ENCODE data around the gene MSANTD1. TPM values are rescaled to one million over a fixed set of nuclear protein-coding genes. Genes with fewer than 3 reads are reported as not detected.

Gene MSANTD1
- total RNA-seq, 2 donors from 2014 or later: 1.00 to 2.5 TPM

DNA sequence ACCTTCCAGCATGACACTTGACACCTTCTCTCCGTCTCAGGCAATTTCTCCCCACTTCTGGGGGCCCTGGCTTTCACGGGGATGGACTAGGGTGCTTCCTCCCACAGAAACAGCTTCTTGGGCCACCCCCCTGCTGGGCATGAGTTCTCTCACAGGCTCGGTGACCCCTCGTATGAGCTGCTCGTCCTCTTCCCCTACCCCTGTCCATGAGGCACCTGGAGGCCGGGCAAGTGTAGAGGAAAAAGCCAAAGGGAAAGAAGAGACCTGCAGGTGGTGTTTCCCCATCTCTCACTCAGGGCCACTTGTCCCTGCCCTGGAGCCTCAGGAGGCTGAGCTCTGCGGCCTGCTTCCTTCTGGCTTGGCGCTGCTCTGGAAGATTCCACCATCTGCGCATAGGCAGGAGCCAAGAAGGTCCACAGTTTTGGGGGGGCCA is 41.9 kb downstream of the MSANTD1 start:
- Mint-ChIP-seq H3K27ac (no peak overlapping the region), H3K4me1 (peaks cover 23% of the 10 kb centered on the region), H3K9me3 (no peaks in the 10 kb centered on the region), H3K4me3 (peak overlapping the region; percentile 70), H3K27me3 (ENCODE audit: insufficient read depth) (peaks cover 15% of the 10 kb centered on the region), H3K36me3 (ENCODE audit: low read depth) (peaks cover 4% of the 10 kb centered on the region)
- Histone ChIP-seq H3K4me3 (ENCODE audit: low read length) (no peak overlapping the region), H3K9me3 (ENCODE audit: control insufficient read depth, low read length) (no peaks in the 10 kb centered on the region), H3K4me1 (ENCODE audit: control insufficient read depth, insufficient read depth, low read length) (peaks cover 8% of the 10 kb centered on the region), H3K27ac (ENCODE audit: low read depth, low read length) (no peak overlapping the region), H3K27me3 (ENCODE audit: control insufficient read depth, insufficient read depth, low read length, poor library complexity, severe bottlenecking) (peaks cover 12% of the 10 kb centered on the region), H3K36me3 (ENCODE audit: control insufficient read depth, insufficient read depth, low read length) (no peaks in the 10 kb centered on the region), H3K9ac (ENCODE audit: extremely low read depth, low read length, poor library complexity, severe bottlenecking) (no peak overlapping the region)
- TF ChIP-seq, protein P1, sequence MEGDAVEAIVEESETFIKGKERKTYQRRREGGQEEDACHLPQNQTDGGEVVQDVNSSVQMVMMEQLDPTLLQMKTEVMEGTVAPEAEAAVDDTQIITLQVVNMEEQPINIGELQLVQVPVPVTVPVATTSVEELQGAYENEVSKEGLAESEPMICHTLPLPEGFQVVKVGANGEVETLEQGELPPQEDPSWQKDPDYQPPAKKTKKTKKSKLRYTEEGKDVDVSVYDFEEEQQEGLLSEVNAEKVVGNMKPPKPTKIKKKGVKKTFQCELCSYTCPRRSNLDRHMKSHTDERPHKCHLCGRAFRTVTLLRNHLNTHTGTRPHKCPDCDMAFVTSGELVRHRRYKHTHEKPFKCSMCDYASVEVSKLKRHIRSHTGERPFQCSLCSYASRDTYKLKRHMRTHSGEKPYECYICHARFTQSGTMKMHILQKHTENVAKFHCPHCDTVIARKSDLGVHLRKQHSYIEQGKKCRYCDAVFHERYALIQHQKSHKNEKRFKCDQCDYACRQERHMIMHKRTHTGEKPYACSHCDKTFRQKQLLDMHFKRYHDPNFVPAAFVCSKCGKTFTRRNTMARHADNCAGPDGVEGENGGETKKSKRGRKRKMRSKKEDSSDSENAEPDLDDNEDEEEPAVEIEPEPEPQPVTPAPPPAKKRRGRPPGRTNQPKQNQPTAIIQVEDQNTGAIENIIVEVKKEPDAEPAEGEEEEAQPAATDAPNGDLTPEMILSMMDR (conservative IDR thresholded peaks at IDR 0.05): no peak
- DNase-seq: no peak
- 92 to 94% methylated on average over 2 to 9 of the region's 9 CpGs for WGBS, 2 experiments (ENCODE audit: insufficient coverage in 1 of 2, insufficient read length in 1 of 2)

DNA sequence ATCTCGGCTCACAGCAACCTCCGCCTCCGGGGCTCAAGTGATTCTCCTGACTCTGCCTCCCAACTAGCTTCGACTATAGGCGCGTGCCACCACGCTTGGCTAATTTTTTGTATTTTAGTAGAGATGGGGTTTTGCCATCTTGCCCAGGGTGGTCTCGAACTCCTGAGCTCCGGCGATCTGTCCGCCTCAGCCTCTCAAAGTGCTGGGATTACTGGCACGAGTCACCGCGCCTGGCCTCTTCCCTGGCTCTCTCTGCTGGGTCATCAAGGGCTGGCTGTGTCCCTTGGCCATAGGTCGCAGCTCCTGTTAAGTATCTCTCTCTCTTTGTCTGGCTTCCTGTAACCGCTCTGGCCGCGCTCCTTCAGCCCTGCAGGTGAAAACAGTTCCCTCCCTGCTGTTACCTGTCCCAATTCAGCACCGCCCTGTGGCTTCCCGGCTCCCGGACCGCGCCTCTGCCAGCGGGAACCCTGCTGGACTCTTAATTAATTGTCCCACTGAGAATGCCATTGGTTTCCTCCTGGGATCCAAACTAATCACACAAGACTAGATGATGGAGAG is 42.5 kb downstream of the MSANTD1 start:
- no peak for DNase-seq
- 44 to 62% methylated on average over 16 to 24 of the region's 24 CpGs for WGBS, 2 experiments (ENCODE audit: insufficient coverage in 1 of 2, insufficient read length in 1 of 2)
- H3K36me3 Mint-ChIP-seq (ENCODE audit: low read depth): peaks cover 6% of the 10 kb centered on the region
- H3K4me3 Mint-ChIP-seq: peak overlapping the region; percentile 70
- Histone ChIP-seq H3K4me3 (ENCODE audit: low read length) (peak overlapping the region; percentile 81), H3K4me1 (ENCODE audit: control insufficient read depth, insufficient read depth, low read length) (peaks cover 8% of the 10 kb centered on the region), H3K9ac (ENCODE audit: extremely low read depth, low read length, poor library complexity, severe bottlenecking) (peak overlapping the region; percentile 49), H3K27ac (ENCODE audit: low read depth, low read length) (no peak overlapping the region), H3K36me3 (ENCODE audit: control insufficient read depth, insufficient read depth, low read length) (no peaks in the 10 kb centered on the region), H3K27me3 (ENCODE audit: control insufficient read depth, insufficient read depth, low read length, poor library complexity, severe bottlenecking) (peaks cover 12% of the 10 kb centered on the region), H3K9me3 (ENCODE audit: control insufficient read depth, low read length) (no peaks in the 10 kb centered on the region)
- peaks cover 25% of the 10 kb centered on the region for H3K4me1 Mint-ChIP-seq
- H3K27me3 Mint-ChIP-seq (ENCODE audit: insufficient read depth): peaks cover 15% of the 10 kb centered on the region
- H3K9me3 Mint-ChIP-seq: no peaks in the 10 kb centered on the region
- peak overlapping the region; percentile 54 for H3K27ac Mint-ChIP-seq
- TF ChIP-seq, protein P1 (conservative IDR thresholded peaks at IDR 0.05): no peak

DNA sequence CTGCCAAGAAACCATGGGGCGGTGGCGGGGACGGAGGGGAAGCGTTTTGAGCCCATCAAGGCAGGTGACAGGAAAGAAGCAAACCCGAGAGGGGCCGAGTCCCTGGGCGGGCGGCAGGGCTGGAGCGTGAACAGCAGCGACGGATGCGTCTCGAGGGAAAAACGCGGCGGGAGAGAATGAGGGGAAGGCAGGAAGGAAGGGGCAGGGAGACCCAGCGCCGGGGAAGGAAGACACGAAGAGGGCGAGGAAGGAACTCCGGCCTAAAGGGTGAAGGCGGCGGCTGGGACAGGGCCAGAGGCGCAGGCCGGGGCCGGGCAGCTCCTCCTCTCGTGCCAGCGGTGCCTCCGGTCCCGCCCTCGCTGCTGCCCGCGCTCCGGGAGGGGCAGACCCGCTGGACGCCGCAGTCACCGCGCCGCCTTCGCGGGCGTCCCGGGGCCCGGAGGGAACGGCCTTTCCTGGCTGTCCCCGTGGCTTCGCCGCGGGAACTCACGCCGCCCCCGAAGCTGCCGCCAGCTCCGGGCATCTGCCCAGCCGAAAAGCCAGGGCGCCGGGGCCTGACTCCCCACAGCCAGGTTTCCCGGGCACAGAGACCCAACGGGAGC is 43.1 kb downstream of the MSANTD1 start:
- Histone ChIP-seq H3K27me3 (ENCODE audit: control insufficient read depth, insufficient read depth, low read length, poor library complexity, severe bottlenecking) (peaks cover 12% of the 10 kb centered on the region), H3K4me1 (ENCODE audit: control insufficient read depth, insufficient read depth, low read length) (peaks cover 8% of the 10 kb centered on the region), H3K9me3 (ENCODE audit: control insufficient read depth, low read length) (no peaks in the 10 kb centered on the region), H3K4me3 (ENCODE audit: low read length) (peak overlapping the region; percentile 81), H3K36me3 (ENCODE audit: control insufficient read depth, insufficient read depth, low read length) (no peaks in the 10 kb centered on the region), H3K27ac (ENCODE audit: low read depth, low read length) (no peak overlapping the region), H3K9ac (ENCODE audit: extremely low read depth, low read length, poor library complexity, severe bottlenecking) (peak overlapping the region; percentile 49)
- Mint-ChIP-seq H3K9me3 (no peaks in the 10 kb centered on the region), H3K27ac (peak overlapping the region; percentile 54), H3K4me3 (peak overlapping the region; percentile 70), H3K36me3 (ENCODE audit: low read depth) (peaks cover 7% of the 10 kb centered on the region), H3K27me3 (ENCODE audit: insufficient read depth) (peaks cover 15% of the 10 kb centered on the region), H3K4me1 (peaks cover 30% of the 10 kb centered on the region)
- 0% methylated on average over 34 to 60 of the region's 60 CpGs for whole genome bisulfite sequencing, 2 experiments (ENCODE audit: insufficient coverage in 1 of 2, insufficient read length in 1 of 2)
- peak; percentile 83 for DNase-seq
- TF ChIP-seq, protein P1 (conservative IDR thresholded peaks at IDR 0.05): no peak

Measured in endodermal cell (in vitro differentiated cells).